ENCODE data around the gene ZMYM4. TPM values are rescaled to one million over a fixed set of nuclear protein-coding genes. Genes with fewer than 3 reads are reported as not detected.
"Not testable (repeated sequence)": the region's sequence is repeated elsewhere in the genome, so short reads cannot be mapped to it uniquely, and the experiment has no call there.

Gene ZMYM4
- polyA plus RNA-seq, 12 donors = 27.4 to 63.3 (median 44.2) TPM; not detected in 1

DNA sequence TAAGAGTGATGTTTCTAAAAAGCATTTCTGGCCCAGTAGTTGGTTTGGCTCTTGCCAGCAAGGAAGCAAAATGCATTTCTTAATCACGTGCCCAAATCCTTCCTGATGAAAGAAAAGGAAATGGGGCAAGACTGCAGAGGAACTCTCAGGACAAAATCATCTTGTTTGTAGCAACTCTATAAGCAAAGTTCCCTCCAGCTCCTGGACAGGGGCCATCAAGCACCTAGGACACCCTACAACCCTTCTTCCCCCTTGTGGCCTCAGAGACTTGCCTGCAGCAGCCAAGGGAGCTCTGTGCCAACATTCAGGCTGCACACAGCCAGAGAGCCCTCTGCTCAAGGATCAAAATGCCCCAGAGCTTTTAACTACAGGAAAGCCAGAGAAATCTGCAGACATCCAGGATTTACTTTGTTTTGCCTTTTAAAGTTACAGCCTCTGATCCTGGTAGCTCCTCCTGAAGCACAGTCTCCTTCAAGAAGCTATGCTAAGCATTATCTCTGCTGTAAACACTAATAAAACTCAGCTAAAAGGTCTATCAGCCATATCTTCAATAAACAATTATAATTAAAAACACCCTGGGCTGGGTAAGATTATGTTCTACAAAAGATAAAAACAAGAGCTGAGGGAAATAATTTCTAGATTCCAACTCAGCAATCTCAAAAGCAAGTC is 183.7 kb downstream of the ZMYM4 start:
- DNase-seq = peak; percentile 10

GRCh38 chr1:35453031-35453430 is 184.5 kb downstream of the ZMYM4 start:
- no peak for DNase-seq

GRCh38 chr1:35454176-35454575 is 185.7 kb downstream of the ZMYM4 start:
- DNase-seq = no peak

DNA sequence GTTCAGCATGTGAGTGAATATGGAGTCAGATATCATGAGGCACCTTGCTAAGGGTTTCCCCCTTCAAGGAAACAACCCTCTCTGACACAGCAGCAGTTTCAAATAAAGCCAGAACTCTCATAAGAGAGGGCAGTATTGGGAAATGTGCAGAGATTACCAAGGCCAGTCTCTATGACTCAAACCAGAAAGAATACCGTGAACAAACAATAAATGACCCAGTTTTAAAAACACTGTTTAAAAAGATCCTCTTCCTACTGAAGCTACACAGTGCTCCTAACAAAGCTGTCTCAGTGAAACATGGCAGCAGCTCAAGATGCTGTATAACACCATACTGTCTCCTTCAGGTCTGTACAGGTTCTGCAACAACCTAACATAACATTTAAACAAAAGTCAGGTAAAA is 186.1 kb downstream of the ZMYM4 start:
- no peak for DNase-seq

DNA sequence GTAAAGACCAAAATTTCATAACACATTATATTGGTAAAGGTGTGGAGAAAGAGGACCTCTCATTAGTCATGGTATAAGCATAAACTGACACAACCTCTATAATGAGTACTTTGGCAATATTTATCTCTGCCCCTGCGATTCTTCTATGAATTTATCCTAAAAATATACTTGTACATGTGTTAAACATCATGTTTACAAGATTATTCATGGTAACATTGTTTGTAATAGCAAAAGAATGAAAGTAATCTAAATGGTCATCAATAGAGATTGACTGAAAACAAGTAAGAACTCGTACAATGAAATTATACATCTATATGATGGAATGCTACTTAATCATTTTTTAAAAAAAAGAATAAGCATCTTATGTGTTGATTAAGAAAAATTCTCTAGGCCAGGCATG is 192.3 kb downstream of the ZMYM4 start:
- DNase-seq = no peak

DNA sequence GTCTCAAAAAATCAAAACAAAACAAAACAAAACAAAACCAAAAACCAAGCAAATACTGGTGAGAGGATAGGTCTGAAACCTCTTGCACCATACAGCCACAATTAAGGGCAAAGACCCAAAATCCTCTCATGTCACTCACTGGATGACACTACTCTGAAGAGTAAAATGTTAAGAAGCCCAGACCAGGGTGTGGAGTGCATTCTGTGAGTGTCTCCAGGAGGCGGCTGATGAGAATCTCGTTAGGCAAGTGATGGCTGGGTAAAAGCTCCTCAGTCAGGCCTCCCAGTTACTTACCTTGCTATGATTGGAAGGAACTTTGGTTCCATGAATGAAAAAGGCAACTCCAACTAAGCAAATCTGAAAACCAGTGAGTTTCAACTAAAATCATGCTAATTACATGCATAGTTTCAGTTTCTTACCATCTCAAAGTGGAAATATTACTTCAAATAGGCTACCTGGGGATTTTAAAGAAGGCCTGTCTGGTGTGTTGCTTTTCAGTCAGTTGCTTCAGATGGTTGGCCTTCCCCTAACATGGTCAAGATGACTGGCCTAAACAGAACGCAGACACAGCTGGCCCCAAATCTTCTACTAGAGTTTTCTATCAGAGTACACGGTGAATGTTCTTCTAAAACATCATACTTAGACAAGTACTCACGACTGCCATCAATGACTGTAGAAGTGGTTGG is 193.6 kb downstream of the ZMYM4 start:
- no peak for DNase-seq

DNA sequence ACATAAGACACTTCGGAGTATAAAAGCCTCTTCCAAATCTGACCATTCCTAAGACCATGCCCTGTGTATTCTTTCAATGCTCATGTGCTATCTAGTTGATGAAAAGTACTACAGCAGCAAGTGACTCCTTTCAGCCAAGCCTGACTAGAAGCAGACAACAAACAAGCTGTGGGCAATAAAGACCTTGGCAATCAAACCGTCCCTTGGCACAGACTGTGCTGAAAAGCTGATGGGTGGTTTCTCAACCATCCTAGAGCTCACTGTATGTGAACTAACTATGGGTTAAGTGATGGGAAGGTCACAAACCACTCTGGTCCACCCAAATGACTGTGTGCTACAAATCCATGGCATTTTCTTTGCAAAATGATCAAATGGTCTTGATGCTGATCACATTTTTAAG is 194.7 kb downstream of the ZMYM4 start:
- DNase-seq = no peak

DNA sequence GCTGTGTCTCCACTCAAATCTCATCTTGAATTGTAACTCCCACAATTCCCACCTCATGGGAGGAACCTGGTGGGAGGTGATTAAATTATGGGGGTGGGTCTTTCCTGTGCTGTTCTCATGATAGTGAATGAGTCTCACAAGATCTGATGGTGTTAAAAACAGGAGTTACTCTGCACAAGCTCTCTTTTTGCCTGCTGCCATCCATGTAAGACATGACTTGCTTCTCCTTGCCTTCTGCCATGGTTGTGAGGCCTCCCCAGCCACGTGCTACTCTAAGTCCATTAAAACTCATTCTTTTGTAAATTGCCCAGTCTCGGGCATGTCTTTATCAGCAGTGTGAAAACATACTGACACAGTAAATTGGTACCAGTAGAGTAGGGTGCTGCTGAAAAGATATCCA is 195.2 kb downstream of the ZMYM4 start:
- DNase-seq = not testable (repeated sequence)

GRCh38 chr1:35466120-35466519 is 197.6 kb downstream of the ZMYM4 start:
- no peak for DNase-seq

DNA sequence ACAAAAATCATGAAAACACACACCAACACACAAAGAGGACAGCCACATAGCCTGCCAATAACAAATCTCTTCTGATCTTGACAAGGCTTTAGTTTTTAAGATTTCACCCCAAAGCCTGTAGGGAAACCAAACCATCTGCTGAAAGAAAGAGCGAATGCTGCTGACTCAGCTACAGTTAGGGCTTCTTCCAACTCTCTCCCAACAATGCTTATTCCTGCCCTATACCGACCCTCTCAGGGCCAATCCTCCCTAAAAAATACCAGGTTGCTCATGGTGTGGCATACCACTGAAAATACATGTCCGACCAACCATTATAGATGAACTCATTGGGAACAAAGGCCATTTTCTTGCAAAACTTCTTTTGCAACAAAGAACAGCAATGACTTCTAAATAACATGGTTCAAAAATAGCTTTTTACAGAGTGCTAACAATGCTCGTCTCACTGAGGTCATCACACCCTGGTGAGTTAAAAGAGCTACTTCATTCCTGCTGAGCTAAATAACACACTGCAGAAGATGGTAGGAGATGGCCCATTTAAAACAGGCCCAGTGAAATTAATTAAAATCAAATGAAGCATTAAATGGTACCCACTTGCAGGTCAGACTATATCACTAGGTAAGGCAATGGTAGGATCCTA is 202.6 kb downstream of the ZMYM4 start:
- DNase-seq = no peak

Other genes starting within 250 kb of the ZMYM4 start
- gene ZMYM6, start 236.8 kb upstream of the ZMYM4 start, polyA plus RNA-seq (ENCODE audit: insufficient read length in 12 of 12) = 10 to 100 TPM in 9 of 12 donors, 1 to 10 TPM in 2, not detected in 1; 7.5 to 21.5 (median 13.0) TPM
- 10 to 100 TPM in 10 of 12 donors, 1 to 10 TPM in 1, not detected in 1; 9.5 to 24.0 (median 13.1) TPM for gene ZMYM1, start 189.3 kb upstream of the ZMYM4 start, polyA plus RNA-seq (ENCODE audit: insufficient read length in 12 of 12)
- 100 to 1,000 TPM; 219 to 843 (median 366) TPM for gene SFPQ, start 75.6 kb upstream of the ZMYM4 start, polyA plus RNA-seq (ENCODE audit: insufficient read length in 12 of 12)

Measured in muscle of arm (tissue), 12 donors.